GM12801 (cell line): Measurements from ENCODE around the gene HBE1.

Source experiments
- CTCF ChIP-seq: IDR thresholded peaks from one replicate; pipeline ENCODE4 v1.5.1; 2011; ENCODE audit warnings: control low read depth; ENCODE audit not compliant: insufficient read length; ENCODE audit errors: extremely low read depth

The HBE1 gene

GRCh38 chr11:5288906-5289550 lies 19.3 kb upstream of the HBE1 start:
- no peak for TF ChIP-seq CTCF

- no peak for TF ChIP-seq CTCF
Observed at GRCh38 chr11:5288108-5288905, 18.6 kb upstream of the HBE1 start.

- no peak for TF ChIP-seq CTCF
Observed at GRCh38 chr11:5286901-5287300, 17.2 kb upstream of the HBE1 start.

- TF ChIP-seq CTCF = no peak
Observed at GRCh38 chr11:5286351-5286750, 16.6 kb upstream of the HBE1 start.

- TF ChIP-seq CTCF = no peak
Observed at GRCh38 chr11:5285703-5286340, 16.1 kb upstream of the HBE1 start.

- no peak for TF ChIP-seq CTCF
Observed at GRCh38 chr11:5284637-5285036, 14.9 kb upstream of the HBE1 start.

- no peak for TF ChIP-seq CTCF
Observed at GRCh38 chr11:5283882-5284281, 14.1 kb upstream of the HBE1 start.
